ENCODE data around the gene ZNF799.

The ZNF799 gene

GRCh38 chr19:12353375-12353774 is 47.7 kb downstream of the ZNF799 start:
- Histone ChIP-seq H3K9me3 (ENCODE audit: control insufficient read depth, low read length) (peaks cover 76% of the 10 kb centered on the region), H3K27ac (ENCODE audit: low read depth, low read length, severe bottlenecking) (no peak overlapping the region), H3K36me3 (ENCODE audit: control insufficient read depth, insufficient read depth, low read length) (peaks cover 32% of the 10 kb centered on the region), H3K4me3 (ENCODE audit: extremely low read depth, insufficient read depth, low read length, poor library complexity, severe bottlenecking) (no peak overlapping the region), H3K4me1 (ENCODE audit: control insufficient read depth, insufficient read depth, low read length, poor library complexity, severe bottlenecking) (no peaks in the 10 kb centered on the region)
- WGBS, 2 experiments (ENCODE audit: insufficient coverage in 2 of 2), result 90 to 100% methylated on average over 1 to 2 of the region's 4 CpGs

- no peak overlapping the region for H3K27ac ChIP-seq (ENCODE audit: low read depth, low read length, severe bottlenecking)
- 100% methylated on average over 2 of the region's 5 CpGs for WGBS, 2 experiments (ENCODE audit: insufficient coverage in 2 of 2)
- H3K4me1 ChIP-seq (ENCODE audit: control insufficient read depth, insufficient read depth, low read length, poor library complexity, severe bottlenecking), result no peaks in the 10 kb centered on the region
- no peak overlapping the region for H3K4me3 ChIP-seq (ENCODE audit: extremely low read depth, insufficient read depth, low read length, poor library complexity, severe bottlenecking)
- H3K36me3 ChIP-seq (ENCODE audit: control insufficient read depth, insufficient read depth, low read length), result peaks cover 32% of the 10 kb centered on the region
- peaks cover 77% of the 10 kb centered on the region for H3K9me3 ChIP-seq (ENCODE audit: control insufficient read depth, low read length)
Measured at GRCh38 chr19:12350890-12351197, 50.2 kb downstream of the ZNF799 start.

GRCh38 chr19:12350185-12350889 is 50.7 kb downstream of the ZNF799 start:
- WGBS, 2 experiments (ENCODE audit: insufficient coverage in 2 of 2), result 98% methylated on average over 6 to 7 of the region's 8 CpGs
- H3K4me3 ChIP-seq (ENCODE audit: extremely low read depth, insufficient read depth, low read length, poor library complexity, severe bottlenecking), result no peak overlapping the region
- peaks cover 32% of the 10 kb centered on the region for H3K36me3 ChIP-seq (ENCODE audit: control insufficient read depth, insufficient read depth, low read length)
- no peaks in the 10 kb centered on the region for H3K4me1 ChIP-seq (ENCODE audit: control insufficient read depth, insufficient read depth, low read length, poor library complexity, severe bottlenecking)
- no peak overlapping the region for H3K27ac ChIP-seq (ENCODE audit: low read depth, low read length, severe bottlenecking)
- H3K9me3 ChIP-seq (ENCODE audit: control insufficient read depth, low read length), result peaks cover 73% of the 10 kb centered on the region

- Histone ChIP-seq H3K4me3 (ENCODE audit: extremely low read depth, insufficient read depth, low read length, poor library complexity, severe bottlenecking) (no peak overlapping the region), H3K27ac (ENCODE audit: low read depth, low read length, severe bottlenecking) (no peak overlapping the region), H3K9me3 (ENCODE audit: control insufficient read depth, low read length) (peaks cover 57% of the 10 kb centered on the region), H3K4me1 (ENCODE audit: control insufficient read depth, insufficient read depth, low read length, poor library complexity, severe bottlenecking) (no peaks in the 10 kb centered on the region), H3K36me3 (ENCODE audit: control insufficient read depth, insufficient read depth, low read length) (peaks cover 26% of the 10 kb centered on the region)
- 91 to 100% methylated on average over 1 to 2 of the region's 2 CpGs for WGBS, 2 experiments (ENCODE audit: insufficient coverage in 2 of 2)
Measured at GRCh38 chr19:12346896-12347295, 54.2 kb downstream of the ZNF799 start.

- Histone ChIP-seq H3K4me1 (ENCODE audit: control insufficient read depth, insufficient read depth, low read length, poor library complexity, severe bottlenecking) (no peaks in the 10 kb centered on the region), H3K36me3 (ENCODE audit: control insufficient read depth, insufficient read depth, low read length) (peaks cover 9% of the 10 kb centered on the region), H3K9me3 (ENCODE audit: control insufficient read depth, low read length) (peaks cover 42% of the 10 kb centered on the region), H3K27ac (ENCODE audit: low read depth, low read length, severe bottlenecking) (no peak overlapping the region), H3K4me3 (ENCODE audit: extremely low read depth, insufficient read depth, low read length, poor library complexity, severe bottlenecking) (no peak overlapping the region)
- WGBS, 2 experiments (ENCODE audit: insufficient coverage in 2 of 2), result no CpG with 5 or more reads among the region's 1 CpG
Measured at GRCh38 chr19:12345197-12345596, 55.9 kb downstream of the ZNF799 start.
